AG04449 (cell line): ENCODE results near the gene FAM20C.

Experiments
- CTCF ChIA-PET: fragments of 350-600 bp; formaldehyde crosslinking; extraction: SDS; loops from one replicate; lab custom pipeline; 2021; ENCODE audit warnings: antibody characterized with exemption; lab: Yijun Ruan, JAX
- POLR2A ChIA-PET: fragments of 400-600, 350-600 bp; formaldehyde crosslinking; extraction: SDS; loops from one replicate; lab custom pipeline; 2020; ENCODE audit warnings: antibody characterized with exemption, inconsistent platforms; lab: Yijun Ruan, JAX
- DNase-seq: peaks from one replicate; pipeline ENCODE4 v3.0.0-alpha.2; 2010; ENCODE audit warnings: low read depth, low spot score
- H3K4me3 ChIP-seq: 2 replicates; pipeline ENCODE4 v1.5.1; 2011; ENCODE audit warnings: low read depth, mild to moderate bottlenecking, control low read depth, low read length
- CTCF ChIP-seq: IDR thresholded peaks from one replicate; pipeline ENCODE4 v1.5.1; 2011; ENCODE audit warnings: mild to moderate bottlenecking, moderate library complexity, low read length, control low read depth, inconsistent platforms; ENCODE audit not compliant: insufficient read depth; ENCODE audit errors: missing control alignments

Gene FAM20C

GRCh38 chr7:153604-154003 is 38.8 kb upstream of the FAM20C start:
- no peak for TF ChIP-seq CTCF
- no peak overlapping the region for H3K4me3 ChIP-seq
- ChIA-PET POLR2A (no interaction called here), CTCF (interaction anchor here (1.0 to 1.1 kb wide), 2 partner anchors 9 to 90 kb away, joined by 3 read pairs; no protein-coding TSS in a partner anchor)
- DNase-seq: no peak

GRCh38 chr7:154096-154799 is 38.1 kb upstream of the FAM20C start:
- no peak for TF ChIP-seq CTCF
- no peak for DNase-seq
- H3K4me3 ChIP-seq: no peak overlapping the region
- ChIA-PET POLR2A (no interaction called here), CTCF (interaction anchor here (1.0 to 1.2 kb wide), 3 partner anchors 8 to 90 kb away, joined by 3 read pairs; no protein-coding TSS in a partner anchor)

GRCh38 chr7:155469-155900 is 36.9 kb upstream of the FAM20C start:
- ChIA-PET POLR2A (no interaction called here), CTCF (interaction anchor here (1.2 kb wide), 1 partner anchor 88 kb away, joined by 3 read pairs; no protein-coding TSS in a partner anchor)
- no peak for DNase-seq
- TF ChIP-seq CTCF: no peak
- no peak overlapping the region for H3K4me3 ChIP-seq

- no peak overlapping the region for H3K4me3 ChIP-seq
- CTCF ChIA-PET: no interaction called here
- no peak for DNase-seq
- POLR2A ChIA-PET: no interaction called here
- TF ChIP-seq CTCF: no peak
Observed at GRCh38 chr7:156111-157007, 36.0 kb upstream of the FAM20C start.

GRCh38 chr7:157008-157310 is 35.4 kb upstream of the FAM20C start:
- no peak for DNase-seq
- TF ChIP-seq CTCF: no peak
- ChIA-PET CTCF (no interaction called here), POLR2A (no interaction called here)
- H3K4me3 ChIP-seq: no peak overlapping the region
